ENCODE data around the gene SMYD3. TPM values are rescaled to one million over a fixed set of nuclear protein-coding genes. Genes with fewer than 3 reads are reported as not detected.

The SMYD3 gene
- total RNA-seq, 1 donor from 2014 or later: 35.4 TPM

- no peak for TF ChIP-seq CTCF (IDR thresholded peaks at IDR 0.05; ENCODE audit: partially characterized antibody, unreplicated experiment)
- Mint-ChIP-seq H3K36me3 (ENCODE audit: unreplicated experiment) (peaks cover 7% of the 10 kb centered on the region), H3K9me3 (ENCODE audit: unreplicated experiment) (peaks cover 2% of the 10 kb centered on the region), H3K4me3 (ENCODE audit: unreplicated experiment) (no peak overlapping the region), H3K27ac (ENCODE audit: unreplicated experiment) (no peak overlapping the region), H3K4me1 (ENCODE audit: low read depth, unreplicated experiment) (no peaks in the 10 kb centered on the region), H3K27me3 (ENCODE audit: unreplicated experiment) (no peaks in the 10 kb centered on the region)
- no peak for DNase-seq
Measured at GRCh38 chr1:245901037-245901436, 606.0 kb downstream of the SMYD3 start.

DNA sequence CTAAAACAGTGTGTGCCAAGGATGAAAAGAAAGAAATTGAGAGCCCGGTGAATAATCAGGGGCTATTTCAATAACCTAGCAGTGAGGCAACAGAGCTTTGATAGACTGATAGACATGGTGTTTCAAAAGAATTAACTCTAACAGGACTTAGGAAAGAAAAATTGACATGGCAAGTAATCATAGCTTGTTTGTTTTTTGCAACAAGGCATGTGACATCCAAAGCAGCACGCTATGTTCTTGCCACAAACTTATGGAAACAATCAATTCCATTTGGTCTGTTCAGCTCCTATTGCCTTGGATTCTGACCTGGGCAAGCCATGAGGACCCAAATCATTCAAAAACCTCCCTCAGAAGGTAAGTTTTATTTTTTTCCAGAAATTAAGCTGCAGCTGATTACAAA, 608.5 kb downstream of the SMYD3 start:
- Mint-ChIP-seq H3K4me3 (ENCODE audit: unreplicated experiment) (no peak overlapping the region), H3K36me3 (ENCODE audit: unreplicated experiment) (peaks cover 3% of the 10 kb centered on the region), H3K4me1 (ENCODE audit: low read depth, unreplicated experiment) (no peaks in the 10 kb centered on the region), H3K27me3 (ENCODE audit: unreplicated experiment) (peaks cover under 1% of the 10 kb centered on the region), H3K27ac (ENCODE audit: unreplicated experiment) (no peak overlapping the region), H3K9me3 (ENCODE audit: unreplicated experiment) (peaks cover 2% of the 10 kb centered on the region)
- no peak for DNase-seq
- no peak for TF ChIP-seq CTCF (IDR thresholded peaks at IDR 0.05; ENCODE audit: partially characterized antibody, unreplicated experiment)

DNA sequence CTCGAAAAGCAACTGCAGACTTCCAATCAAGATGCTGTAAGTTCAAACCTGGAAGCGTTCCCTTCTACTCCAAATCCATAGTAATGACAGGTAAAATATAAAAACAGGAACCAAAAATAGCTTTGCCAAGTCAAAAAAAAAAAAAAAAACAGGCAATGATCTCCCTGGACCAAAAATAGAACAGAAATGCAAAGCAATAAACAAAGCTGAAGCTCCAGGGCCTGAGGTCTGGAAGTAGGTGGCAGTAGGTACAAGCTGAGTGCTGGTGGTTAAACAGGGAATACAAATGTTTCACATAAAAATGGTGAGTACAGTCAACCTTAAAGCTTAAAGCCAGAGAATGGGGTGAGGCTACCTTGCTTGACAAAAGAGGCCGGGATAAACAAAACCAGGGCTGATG, 610.8 kb downstream of the SMYD3 start:
- no peak for TF ChIP-seq CTCF (IDR thresholded peaks at IDR 0.05; ENCODE audit: partially characterized antibody, unreplicated experiment)
- no peak for DNase-seq
- peaks cover 3% of the 10 kb centered on the region for H3K27me3 Mint-ChIP-seq (ENCODE audit: unreplicated experiment)
- H3K36me3 Mint-ChIP-seq (ENCODE audit: unreplicated experiment): peaks cover 7% of the 10 kb centered on the region
- H3K4me3 Mint-ChIP-seq (ENCODE audit: unreplicated experiment): no peak overlapping the region
- H3K4me1 Mint-ChIP-seq (ENCODE audit: low read depth, unreplicated experiment): no peaks in the 10 kb centered on the region
- no peak overlapping the region for H3K27ac Mint-ChIP-seq (ENCODE audit: unreplicated experiment)
- no peaks in the 10 kb centered on the region for H3K9me3 Mint-ChIP-seq (ENCODE audit: unreplicated experiment)

DNA sequence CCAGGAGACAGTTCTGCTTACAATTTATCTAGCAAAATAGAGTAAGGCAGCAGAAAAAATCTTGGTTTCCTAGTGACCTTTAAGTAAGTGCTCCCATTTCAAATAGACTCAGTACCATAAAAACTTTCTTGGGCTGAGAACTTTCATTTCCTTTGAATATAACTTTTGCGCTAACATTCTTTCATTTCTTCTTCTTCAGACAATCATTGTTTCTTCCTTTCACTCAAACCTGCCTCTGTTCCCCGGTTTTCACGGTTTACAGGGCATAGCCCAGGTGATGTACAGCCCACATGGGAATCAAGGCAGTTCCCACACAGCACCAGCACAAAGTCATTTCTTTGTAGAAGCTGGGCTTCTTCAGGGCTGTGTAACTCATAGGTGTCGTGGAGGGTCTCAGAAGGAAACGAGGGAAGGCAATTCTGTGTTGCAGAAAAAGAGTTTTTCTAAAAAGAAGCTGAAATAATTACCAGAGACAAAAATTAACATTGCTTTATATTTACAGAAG, 611.6 kb downstream of the SMYD3 start:
- Mint-ChIP-seq H3K36me3 (ENCODE audit: unreplicated experiment) (peaks cover 7% of the 10 kb centered on the region), H3K4me3 (ENCODE audit: unreplicated experiment) (no peak overlapping the region), H3K27me3 (ENCODE audit: unreplicated experiment) (peaks cover 3% of the 10 kb centered on the region), H3K4me1 (ENCODE audit: low read depth, unreplicated experiment) (no peaks in the 10 kb centered on the region), H3K27ac (ENCODE audit: unreplicated experiment) (no peak overlapping the region), H3K9me3 (ENCODE audit: unreplicated experiment) (no peaks in the 10 kb centered on the region)
- no peak for DNase-seq
- TF ChIP-seq CTCF (IDR thresholded peaks at IDR 0.05; ENCODE audit: partially characterized antibody, unreplicated experiment): no peak

- Mint-ChIP-seq H3K4me1 (ENCODE audit: low read depth, unreplicated experiment) (no peaks in the 10 kb centered on the region), H3K36me3 (ENCODE audit: unreplicated experiment) (peaks cover 9% of the 10 kb centered on the region), H3K27me3 (ENCODE audit: unreplicated experiment) (peaks cover 3% of the 10 kb centered on the region), H3K9me3 (ENCODE audit: unreplicated experiment) (no peaks in the 10 kb centered on the region), H3K4me3 (ENCODE audit: unreplicated experiment) (no peak overlapping the region), H3K27ac (ENCODE audit: unreplicated experiment) (no peak overlapping the region)
- no peak for TF ChIP-seq CTCF (IDR thresholded peaks at IDR 0.05; ENCODE audit: partially characterized antibody, unreplicated experiment)
- no peak for DNase-seq
Measured at GRCh38 chr1:245894843-245895242, 612.2 kb downstream of the SMYD3 start.
